Measurements from ENCODE around the gene ADI1.

- no peak for TF ChIP-seq CTCF (IDR thresholded peaks at IDR 0.05)
- TF ChIP-seq POLR2A (IDR thresholded peaks at IDR 0.05): no peak
- TF ChIP-seq POLR2AphosphoS5 (IDR thresholded peaks at IDR 0.05): no peak
These were observed 51.7 kb downstream of the ADI1 start for GRCh38 chr2:3467654-3468053.

All from breast epithelium (tissue), 3 donors.